ENCODE data around the gene DNA2.

Gene DNA2

DNA sequence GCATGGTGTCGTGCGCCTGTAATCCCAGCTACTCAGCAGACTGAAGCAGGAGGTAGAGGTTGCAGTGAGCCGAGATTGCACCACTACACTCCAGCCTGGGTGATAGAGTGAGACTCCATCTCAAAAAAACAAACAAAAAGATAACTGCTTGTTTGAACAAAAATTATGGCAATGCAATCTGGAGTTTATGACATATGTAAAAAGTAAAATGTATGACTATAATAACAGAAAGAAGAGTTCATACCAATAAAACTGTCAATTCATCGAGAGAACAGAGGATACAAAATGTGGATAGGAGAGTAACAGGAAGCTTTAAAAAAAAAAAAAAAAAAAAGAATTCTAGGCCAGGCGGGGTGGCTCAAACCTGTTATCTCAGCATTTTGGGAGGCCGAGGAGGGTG is 36.3 kb upstream of the DNA2 start:
- Histone ChIP-seq H3K27me3 (ENCODE audit: low read length) (no peaks in the 10 kb centered on the region), H3K4me2 (ENCODE audit: low read depth, low read length, poor library complexity, severe bottlenecking) (no peak overlapping the region), H3K36me3 (ENCODE audit: low read length) (no peaks in the 10 kb centered on the region), H3F3A (ENCODE audit: insufficient read depth) (no peaks in the 10 kb centered on the region; the same call in 1 of the 2 replicates), H3K79me2 (ENCODE audit: insufficient read depth, low read length) (no peaks in the 10 kb centered on the region), H3K9me3 (ENCODE audit: insufficient read depth, low read length) (no peaks in the 10 kb centered on the region), H3K9me2 (replicated peaks; ENCODE audit: insufficient read depth, low read length) (no peaks in the 10 kb centered on the region), H3K4me3 (ENCODE audit: insufficient read depth, low read length, poor library complexity, severe bottlenecking) (no peak overlapping the region), H3K9ac (ENCODE audit: low read length) (no peak overlapping the region), H3K27ac (ENCODE audit: low read depth, low read length) (no peak overlapping the region), H4K20me1 (ENCODE audit: low read depth, low read length) (no peaks in the 10 kb centered on the region), H2AFZ (ENCODE audit: low read depth, low read length, severe bottlenecking) (no peak overlapping the region)
- TF ChIP-seq EZH2phosphoT487 (conservative IDR thresholded peaks at IDR 0.05; ENCODE audit: low read length), result no peak
- TF ChIP-seq, protein P1, sequence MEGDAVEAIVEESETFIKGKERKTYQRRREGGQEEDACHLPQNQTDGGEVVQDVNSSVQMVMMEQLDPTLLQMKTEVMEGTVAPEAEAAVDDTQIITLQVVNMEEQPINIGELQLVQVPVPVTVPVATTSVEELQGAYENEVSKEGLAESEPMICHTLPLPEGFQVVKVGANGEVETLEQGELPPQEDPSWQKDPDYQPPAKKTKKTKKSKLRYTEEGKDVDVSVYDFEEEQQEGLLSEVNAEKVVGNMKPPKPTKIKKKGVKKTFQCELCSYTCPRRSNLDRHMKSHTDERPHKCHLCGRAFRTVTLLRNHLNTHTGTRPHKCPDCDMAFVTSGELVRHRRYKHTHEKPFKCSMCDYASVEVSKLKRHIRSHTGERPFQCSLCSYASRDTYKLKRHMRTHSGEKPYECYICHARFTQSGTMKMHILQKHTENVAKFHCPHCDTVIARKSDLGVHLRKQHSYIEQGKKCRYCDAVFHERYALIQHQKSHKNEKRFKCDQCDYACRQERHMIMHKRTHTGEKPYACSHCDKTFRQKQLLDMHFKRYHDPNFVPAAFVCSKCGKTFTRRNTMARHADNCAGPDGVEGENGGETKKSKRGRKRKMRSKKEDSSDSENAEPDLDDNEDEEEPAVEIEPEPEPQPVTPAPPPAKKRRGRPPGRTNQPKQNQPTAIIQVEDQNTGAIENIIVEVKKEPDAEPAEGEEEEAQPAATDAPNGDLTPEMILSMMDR (IDR thresholded peaks at IDR 0.05; ENCODE audit: insufficient read depth, low read length, poor library complexity, severe bottlenecking), result no peak

DNA sequence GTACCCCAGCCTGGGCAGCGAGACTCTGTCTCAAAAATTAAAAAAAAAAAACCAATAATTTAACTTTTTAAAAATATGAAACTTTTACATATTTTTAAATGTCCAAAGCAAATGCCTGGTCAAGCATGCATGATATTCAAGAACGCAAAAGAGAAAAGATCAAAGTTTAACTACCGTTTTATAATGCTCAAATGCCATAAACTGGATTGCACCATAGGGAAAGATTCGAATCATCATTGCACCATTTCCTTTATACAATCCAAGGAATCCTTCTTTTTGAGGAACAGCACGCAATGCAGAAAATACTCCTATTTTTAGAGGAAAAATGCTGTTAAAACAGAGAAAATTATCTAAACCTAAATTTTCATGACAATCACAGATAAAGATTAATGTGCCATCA is 34.6 kb upstream of the DNA2 start:
- no peaks in the 10 kb centered on the region for H3K9me3 ChIP-seq (ENCODE audit: insufficient read depth, low read length)
- H4K20me1 ChIP-seq (ENCODE audit: low read depth, low read length), result no peaks in the 10 kb centered on the region

DNA sequence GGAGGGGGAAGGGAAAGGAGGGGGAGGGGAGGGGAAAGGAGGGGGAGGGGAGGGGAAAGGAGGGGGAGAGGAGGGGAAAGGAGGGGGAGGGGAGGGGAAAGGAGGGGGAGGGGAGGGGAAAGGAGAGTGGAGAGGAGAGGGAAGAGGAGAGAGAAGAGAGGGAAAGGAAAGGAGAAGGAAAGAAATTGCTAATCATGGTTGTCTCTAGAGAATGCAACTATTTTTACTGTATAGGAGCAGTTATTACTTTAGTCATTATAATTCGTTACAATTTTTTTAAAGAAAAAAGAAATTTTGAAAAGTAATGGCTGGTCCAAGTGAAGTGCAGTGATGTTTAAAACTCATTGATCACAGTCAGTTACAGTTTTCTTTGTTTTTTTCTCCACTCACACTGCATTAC is 31.1 kb upstream of the DNA2 start:
- Histone ChIP-seq H3K9me2 (replicated peaks; ENCODE audit: insufficient read depth, low read length) (no peaks in the 10 kb centered on the region), H3F3A (ENCODE audit: insufficient read depth) (no peaks in the 10 kb centered on the region; the same call in 1 of the 2 replicates), H4K20me1 (ENCODE audit: low read depth, low read length) (no peaks in the 10 kb centered on the region), H2AFZ (ENCODE audit: low read depth, low read length, severe bottlenecking) (no peak overlapping the region), H3K27me3 (ENCODE audit: low read length) (no peaks in the 10 kb centered on the region), H3K36me3 (ENCODE audit: low read length) (no peaks in the 10 kb centered on the region), H3K4me3 (ENCODE audit: insufficient read depth, low read length, poor library complexity, severe bottlenecking) (no peak overlapping the region), H3K27ac (ENCODE audit: low read depth, low read length) (no peak overlapping the region), H3K79me2 (ENCODE audit: insufficient read depth, low read length) (no peaks in the 10 kb centered on the region), H3K9me3 (ENCODE audit: insufficient read depth, low read length) (no peaks in the 10 kb centered on the region), H3K4me2 (ENCODE audit: low read depth, low read length, poor library complexity, severe bottlenecking) (no peak overlapping the region), H3K9ac (ENCODE audit: low read length) (no peak overlapping the region)
- TF ChIP-seq, protein P1 (IDR thresholded peaks at IDR 0.05; ENCODE audit: insufficient read depth, low read length, poor library complexity, severe bottlenecking), result no peak
- TF ChIP-seq EZH2phosphoT487 (conservative IDR thresholded peaks at IDR 0.05; ENCODE audit: low read length), result no peak

More for the DNA sequence above, 34.6 kb upstream of the DNA2 start:
- Histone ChIP-seq H3K4me2 (ENCODE audit: low read depth, low read length, poor library complexity, severe bottlenecking) (no peak overlapping the region), H3K4me3 (ENCODE audit: insufficient read depth, low read length, poor library complexity, severe bottlenecking) (no peak overlapping the region), H3K27me3 (ENCODE audit: low read length) (no peaks in the 10 kb centered on the region), H3K79me2 (ENCODE audit: insufficient read depth, low read length) (no peaks in the 10 kb centered on the region), H3K9me2 (replicated peaks; ENCODE audit: insufficient read depth, low read length) (no peaks in the 10 kb centered on the region), H3K9ac (ENCODE audit: low read length) (no peak overlapping the region), H3K36me3 (ENCODE audit: low read length) (no peaks in the 10 kb centered on the region), H2AFZ (ENCODE audit: low read depth, low read length, severe bottlenecking) (no peak overlapping the region), H3F3A (ENCODE audit: insufficient read depth) (no peaks in the 10 kb centered on the region; the same call in 1 of the 2 replicates), H3K27ac (ENCODE audit: low read depth, low read length) (no peak overlapping the region)
- no peak for TF ChIP-seq EZH2phosphoT487 (conservative IDR thresholded peaks at IDR 0.05; ENCODE audit: low read length)
- TF ChIP-seq, protein P1 (IDR thresholded peaks at IDR 0.05; ENCODE audit: insufficient read depth, low read length, poor library complexity, severe bottlenecking), result no peak
